HepG2 (cell line): ENCODE results near the gene DDX53. TPM values are rescaled to one million over a fixed set of nuclear protein-coding genes. Genes with fewer than 3 reads are reported as not detected.

ENCODE experiments used
- ATAC-seq: fragments of 200-7000 bp; cut with Tn5 transposase; 3 replicates; pipeline ENCODE4 v1.9.1; 2020; ENCODE audit warnings: mild to moderate bottlenecking, moderate library complexity
- BruUV-seq: library from RNA; stranded (reverse); fragments of 400-500 nt; replicated peaks from 2 replicates; lab custom pipeline; 2021; lab: Mats Ljungman, UMichigan
- CTCF ChIA-PET: fragments of 300-600 bp; formaldehyde crosslinking; extraction: SDS; loops from one replicate; lab custom pipeline; 2021; ENCODE audit warnings: low total read pairs, inconsistent platforms, low intra/inter-chr PET ratio; lab: Yijun Ruan, JAX
- POLR2A ChIA-PET: fragments of 350-600 bp; sonication (Branson Sonifier 250); formaldehyde crosslinking; loops from one replicate; lab custom pipeline; 2020; ENCODE audit warnings: antibody characterized with exemption, inconsistent platforms; lab: Yijun Ruan, JAX
- DNase-seq: peaks from one replicate; pipeline ENCODE4 v3.0.0-alpha.2; 2015; ENCODE audit warnings: low spot score
- FAIRE-seq: peaks from 3 replicates; lab custom pipeline; 2011; peaks lifted over from hg19 to GRCh38; lab: Jason Lieb, UNC
- H2AFZ ChIP-seq: one replicate; pipeline ENCODE4 v1.6.1; 2011; ENCODE audit warnings: low read length, inconsistent platforms
- H3K27ac ChIP-seq: fragments of 300-600 bp; 3 replicates; pipeline ENCODE4 v1.8.0; 2011; ENCODE audit warnings: mixed run types, mild to moderate bottlenecking, mixed read lengths, low read length, inconsistent platforms; ENCODE audit not compliant: insufficient read depth; ENCODE audit errors: extremely low read length
- H3K27me3 ChIP-seq, 2 experiments: fragments of 200-600 bp in 1 of 2; 2 replicates in 1 of 2; 3 replicates in 1 of 2; pipeline versions ENCODE4 v1.6.0 to v1.8.0; 2011; ENCODE audit warnings: low read length in 2 of 2, mild to moderate bottlenecking in 2 of 2, moderate library complexity in 2 of 2, inconsistent platforms in 1 of 2; ENCODE audit not compliant: insufficient read depth in 2 of 2, control insufficient read depth in 1 of 2
- H3K36me3 ChIP-seq, 2 experiments: fragments of 200-600 bp in 1 of 2; replicated peaks in 1 of 2; 2 replicates in 1 of 2; 3 replicates in 1 of 2; pipeline versions ENCODE4 v1.5.1 to v1.8.0; 2011; ENCODE audit warnings: low read length in 2 of 2, inconsistent platforms in 1 of 2; ENCODE audit not compliant: insufficient read depth in 2 of 2, control insufficient read depth in 1 of 2
- H3K4me1 ChIP-seq: 2 replicates; pipeline ENCODE4 v1.5.1; 2012; ENCODE audit warnings: low read length, inconsistent platforms; ENCODE audit not compliant: insufficient read depth
- H3K4me2 ChIP-seq: 2 replicates; pipeline ENCODE4 v1.6.0; 2011; ENCODE audit warnings: low read depth, low read length, inconsistent platforms
- H3K4me3 ChIP-seq, 3 experiments: fragments of 200-600 bp in 1 of 3; sonication (generic), shearing (Covaris generic) in 1 of 3; replicated peaks in 1 of 3; 2 replicates each; pipeline ENCODE4 v1.5.1; 2011 to 2016; ENCODE audit warnings: low read length in 3 of 3, inconsistent platforms in 2 of 3, low read depth in 2 of 3, mild to moderate bottlenecking in 2 of 3, control low read depth in 1 of 3, mixed read lengths in 1 of 3; ENCODE audit not compliant: insufficient read depth in 1 of 3
- H3K79me2 ChIP-seq: one replicate; pipeline ENCODE4 v1.6.1; 2011; ENCODE audit warnings: low read length, inconsistent platforms; ENCODE audit not compliant: insufficient read depth
- H3K9ac ChIP-seq: 2 replicates; pipeline ENCODE4 v1.6.0; 2011; ENCODE audit warnings: mild to moderate bottlenecking, low read depth, low read length, inconsistent platforms; ENCODE audit not compliant: insufficient read depth
- H3K9me3 ChIP-seq: 2 replicates; pipeline ENCODE4 v1.5.1; 2012; ENCODE audit warnings: mild to moderate bottlenecking, low read length
- H4K20me1 ChIP-seq: 2 replicates; pipeline ENCODE4 v1.6.0; 2011; ENCODE audit warnings: inconsistent platforms, mild to moderate bottlenecking, low read length, moderate library complexity; ENCODE audit not compliant: insufficient read depth
- ATF7 ChIP-seq, 2 experiments: fragments of 450-650 bp in 1 of 2; sonication (generic) in 1 of 2; formaldehyde crosslinking in 1 of 2; IDR thresholded peaks; 2 replicates each; pipeline versions ENCODE4 v1.4.0 to v1.6.1; 2016 to 2020; ENCODE audit warnings: antibody characterized with exemption in 1 of 2, mild to moderate bottlenecking in 1 of 2, missing genetic modification reagents in 1 of 2
- DR1 ChIP-seq: sonication (generic); formaldehyde crosslinking; IDR thresholded peaks from 2 replicates; pipeline ENCODE4 v1.8.0; 2021; ENCODE audit warnings: mild to moderate bottlenecking, missing genetic modification reagents, inconsistent platforms
- HNRNPK ChIP-seq: fragments of 200-400 bp; formaldehyde crosslinking; IDR thresholded peaks from 2 replicates; pipeline ENCODE4 v1.6.1; 2018; ENCODE audit warnings: low read length, low read depth, moderate library complexity, mild to moderate bottlenecking; ENCODE audit not compliant: poor library complexity, severe bottlenecking
- MAZ ChIP-seq, 2 experiments: sonication (generic) in 1 of 2; formaldehyde crosslinking in 1 of 2; IDR thresholded peaks; 2 replicates each; pipeline versions ENCODE4 v1.5.0 to v1.6.1; 2012 to 2020; ENCODE audit warnings: low read depth in 2 of 2, mild to moderate bottlenecking in 2 of 2, borderline replicate concordance in 1 of 2, improper control_type of control experiment in 1 of 2, low read length in 1 of 2, missing genetic modification reagents in 1 of 2, moderate library complexity in 1 of 2
- WGBS: methylation state at CpG from one replicate; pipeline ENCODE4 v1.1.6; 2017; ENCODE audit warnings: low lambda C conversion rate; 5-methylcytosine and 5-hydroxymethylcytosine counted together
- in situ Hi-C: cut with HindIII; loops from 2 replicates; pipeline ENCODE4 v1.10.0; 2017; ENCODE audit warnings: low pct_unique_long_range_greater_than_20kb; ENCODE audit not compliant: extremely low pct_ligation_motif_present
- intact Hi-C: fragments of 100-400 bp; cut with micrococcal nuclease; formaldehyde crosslinking; loops from one replicate; pipeline ENCODE4 v1.10.0; 2022; ENCODE audit not compliant: unreplicated experiment
- polyA plus RNA-seq, 8 experiments: library from polyadenylated mRNA; depleted of rRNA in 3 of 8; stranded (reverse) in 7 of 8; unstranded in 1 of 8; fragments of >200 nt; fragmentation: Illumina TruSeq in 4 of 8; extraction: Trizol in 4 of 8; gene quantifications; 2 replicates each; pipeline versions ENCODE4 v1.2.1 to v1.2.3, GENCODE V29; 2011 to 2016; ENCODE audit warnings: low read depth in 4 of 8, missing spikeins in 1 of 8, mixed read lengths in 1 of 8; ENCODE audit not compliant: insufficient read depth in 1 of 8
- total RNA-seq, 5 experiments: library from RNA; depleted of rRNA; stranded (reverse); fragments of >200 nt; fragmentation: Illumina TruSeq; extraction: Trizol; gene quantifications; 2 replicates each; pipeline ENCODE4 v1.2.3, GENCODE V29; 2016; ENCODE audit warnings: low read depth in 1 of 5
- TF ChIP-seq, protein P1 (sequence below): sonication (generic); formaldehyde crosslinking; IDR thresholded peaks from 2 replicates; pipeline ENCODE4 v1.4.0; 2020; ENCODE audit warnings: mild to moderate bottlenecking, missing genetic modification reagents
- TF ChIP-seq, protein P2 (sequence below): IDR thresholded peaks from 2 replicates; pipeline ENCODE4 v1.6.1; 2016; ENCODE audit warnings: low read depth, control low read depth

Gene DDX53
- total and polyA plus RNA-seq, 2 of the 13 experiments (the other 11 are each of a cell fraction or from before 2014, with no cell fraction given), result not detected

DNA sequence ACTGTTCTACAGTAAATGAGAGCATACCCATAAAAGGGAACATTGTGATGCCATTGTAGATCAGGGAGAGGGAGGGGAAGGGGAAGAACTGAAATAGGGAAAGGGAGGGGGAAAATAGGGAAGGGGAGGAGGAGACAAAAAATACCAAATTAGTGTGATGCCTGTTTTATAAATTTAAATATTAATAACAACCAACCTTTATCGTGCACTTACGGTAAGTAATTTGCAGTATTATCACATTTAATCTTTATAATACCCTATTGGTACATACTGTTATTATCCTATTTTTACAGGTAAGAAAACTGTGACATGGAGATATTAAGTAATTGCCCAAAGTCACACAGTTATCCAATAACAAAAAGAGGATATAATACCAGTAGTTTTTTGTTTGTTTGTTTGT, 41.5 kb upstream of the DDX53 start:
- Histone ChIP-seq H3K4me1 (no peaks in the 10 kb centered on the region), H3K27me3 (no peaks in the 10 kb centered on the region), H3K9ac (no peak overlapping the region), H3K36me3 (no peaks in the 10 kb centered on the region), H2AFZ (no peak overlapping the region), H3K9me3 (no peaks in the 10 kb centered on the region), H3K4me3 (no peak overlapping the region), H3K4me2 (no peak overlapping the region), H3K79me2 (no peaks in the 10 kb centered on the region), H3K27ac (no peak overlapping the region), H4K20me1 (no peaks in the 10 kb centered on the region)
- BruUV-seq, result no TSS peak
- in situ Hi-C loops (no loop called here), intact Hi-C loops (no loop called here)
- FAIRE-seq (no peak), ATAC-seq (no peak), DNase-seq (no peak)
- TF ChIP-seq HNRNPK (peak; percentile 86), DR1 (no peak), MAZ (IDR thresholded peaks at IDR 0.05; ENCODE audit: borderline replicate concordance, low read depth, low read length) (no peak), MAZ (CRISPR knock-in tag; IDR thresholded peaks at IDR 0.05; ENCODE audit: low read depth) (no peak), ATF7 (IDR thresholded peaks at IDR 0.05) (no peak), ATF7 (CRISPR knock-in tag; IDR thresholded peaks at IDR 0.05) (no peak)
- TF ChIP-seq, protein P1, sequence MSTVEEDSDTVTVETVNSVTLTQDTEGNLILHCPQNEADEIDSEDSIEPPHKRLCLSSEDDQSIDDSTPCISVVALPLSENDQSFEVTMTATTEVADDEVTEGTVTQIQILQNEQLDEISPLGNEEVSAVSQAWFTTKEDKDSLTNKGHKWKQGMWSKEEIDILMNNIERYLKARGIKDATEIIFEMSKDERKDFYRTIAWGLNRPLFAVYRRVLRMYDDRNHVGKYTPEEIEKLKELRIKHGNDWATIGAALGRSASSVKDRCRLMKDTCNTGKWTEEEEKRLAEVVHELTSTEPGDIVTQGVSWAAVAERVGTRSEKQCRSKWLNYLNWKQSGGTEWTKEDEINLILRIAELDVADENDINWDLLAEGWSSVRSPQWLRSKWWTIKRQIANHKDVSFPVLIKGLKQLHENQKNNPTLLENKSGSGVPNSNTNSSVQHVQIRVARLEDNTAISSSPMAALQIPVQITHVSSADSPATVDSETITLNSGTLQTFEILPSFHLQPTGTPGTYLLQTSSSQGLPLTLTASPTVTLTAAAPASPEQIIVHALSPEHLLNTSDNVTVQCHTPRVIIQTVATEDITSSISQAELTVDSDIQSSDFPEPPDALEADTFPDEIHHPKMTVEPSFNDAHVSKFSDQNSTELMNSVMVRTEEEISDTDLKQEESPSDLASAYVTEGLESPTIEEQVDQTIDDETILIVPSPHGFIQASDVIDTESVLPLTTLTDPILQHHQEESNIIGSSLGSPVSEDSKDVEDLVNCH (CRISPR knock-in tag), result no peak
- TF ChIP-seq, protein P2, sequence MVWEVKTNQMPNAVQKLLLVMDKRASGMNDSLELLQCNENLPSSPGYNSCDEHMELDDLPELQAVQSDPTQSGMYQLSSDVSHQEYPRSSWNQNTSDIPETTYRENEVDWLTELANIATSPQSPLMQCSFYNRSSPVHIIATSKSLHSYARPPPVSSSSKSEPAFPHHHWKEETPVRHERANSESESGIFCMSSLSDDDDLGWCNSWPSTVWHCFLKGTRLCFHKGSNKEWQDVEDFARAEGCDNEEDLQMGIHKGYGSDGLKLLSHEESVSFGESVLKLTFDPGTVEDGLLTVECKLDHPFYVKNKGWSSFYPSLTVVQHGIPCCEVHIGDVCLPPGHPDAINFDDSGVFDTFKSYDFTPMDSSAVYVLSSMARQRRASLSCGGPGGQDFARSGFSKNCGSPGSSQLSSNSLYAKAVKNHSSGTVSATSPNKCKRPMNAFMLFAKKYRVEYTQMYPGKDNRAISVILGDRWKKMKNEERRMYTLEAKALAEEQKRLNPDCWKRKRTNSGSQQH (CRISPR knock-in tag), result no peak
- POLR2A ChIA-PET, result no interaction called here
- CTCF ChIA-PET, result no interaction called here
- 89% methylated on average over 2 of the region's 2 CpGs for whole genome bisulfite sequencing
